ENCODE measurements around the gene TPO. TPM values are rescaled to one million over a fixed set of nuclear protein-coding genes. Genes with fewer than 3 reads are reported as not detected.

The TPO gene
- total and polyA plus RNA-seq, 4 donors, result not detected

- Histone ChIP-seq H3K4me3 (ENCODE audit: low read depth in 1 of 3, low read length in 3 of 3) (no peak overlapping the region), H3K27ac (ENCODE audit: low read depth in 1 of 2, low read length in 2 of 2) (no peak overlapping the region), H3K9me3 (ENCODE audit: control insufficient read depth in 4 of 4, low read length in 3 of 4) (no peaks in the 10 kb centered on the region), H3K9ac (ENCODE audit: low read depth in 1 of 2, low read length in 2 of 2) (no peak overlapping the region), H3K4me1 (ENCODE audit: control insufficient read depth in 4 of 4, insufficient read depth in 4 of 4, low read length in 3 of 4) (no peaks in the 10 kb centered on the region), H3K36me3 (ENCODE audit: control insufficient read depth in 4 of 4, insufficient read depth in 3 of 4, low read depth in 1 of 4, low read length in 3 of 4) (no peaks in the 10 kb centered on the region), H3K27me3 (ENCODE audit: control insufficient read depth in 4 of 4, insufficient read depth in 4 of 4, low read length in 3 of 4) (peaks cover 0 to 3% (median 0%) of the 10 kb centered on the region in 4 donors)
- TF ChIP-seq, protein P1, sequence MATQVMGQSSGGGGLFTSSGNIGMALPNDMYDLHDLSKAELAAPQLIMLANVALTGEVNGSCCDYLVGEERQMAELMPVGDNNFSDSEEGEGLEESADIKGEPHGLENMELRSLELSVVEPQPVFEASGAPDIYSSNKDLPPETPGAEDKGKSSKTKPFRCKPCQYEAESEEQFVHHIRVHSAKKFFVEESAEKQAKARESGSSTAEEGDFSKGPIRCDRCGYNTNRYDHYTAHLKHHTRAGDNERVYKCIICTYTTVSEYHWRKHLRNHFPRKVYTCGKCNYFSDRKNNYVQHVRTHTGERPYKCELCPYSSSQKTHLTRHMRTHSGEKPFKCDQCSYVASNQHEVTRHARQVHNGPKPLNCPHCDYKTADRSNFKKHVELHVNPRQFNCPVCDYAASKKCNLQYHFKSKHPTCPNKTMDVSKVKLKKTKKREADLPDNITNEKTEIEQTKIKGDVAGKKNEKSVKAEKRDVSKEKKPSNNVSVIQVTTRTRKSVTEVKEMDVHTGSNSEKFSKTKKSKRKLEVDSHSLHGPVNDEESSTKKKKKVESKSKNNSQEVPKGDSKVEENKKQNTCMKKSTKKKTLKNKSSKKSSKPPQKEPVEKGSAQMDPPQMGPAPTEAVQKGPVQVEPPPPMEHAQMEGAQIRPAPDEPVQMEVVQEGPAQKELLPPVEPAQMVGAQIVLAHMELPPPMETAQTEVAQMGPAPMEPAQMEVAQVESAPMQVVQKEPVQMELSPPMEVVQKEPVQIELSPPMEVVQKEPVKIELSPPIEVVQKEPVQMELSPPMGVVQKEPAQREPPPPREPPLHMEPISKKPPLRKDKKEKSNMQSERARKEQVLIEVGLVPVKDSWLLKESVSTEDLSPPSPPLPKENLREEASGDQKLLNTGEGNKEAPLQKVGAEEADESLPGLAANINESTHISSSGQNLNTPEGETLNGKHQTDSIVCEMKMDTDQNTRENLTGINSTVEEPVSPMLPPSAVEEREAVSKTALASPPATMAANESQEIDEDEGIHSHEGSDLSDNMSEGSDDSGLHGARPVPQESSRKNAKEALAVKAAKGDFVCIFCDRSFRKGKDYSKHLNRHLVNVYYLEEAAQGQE (IDR thresholded peaks at IDR 0.05), result no peak
- TF ChIP-seq RXRA (IDR thresholded peaks at IDR 0.05) (no peak), GABPA (IDR thresholded peaks at IDR 0.05 in 1 of 2, conservative IDR thresholded peaks at IDR 0.05 in 1 of 2) (no peak), YY1 (IDR thresholded peaks at IDR 0.05) (no peak), ZBTB33 (IDR thresholded peaks at IDR 0.05) (no peak), EGR1 (IDR thresholded peaks at IDR 0.05; ENCODE audit: low read depth in 2 of 2) (no peak), SP1 (IDR thresholded peaks at IDR 0.05) (no peak), MAX (IDR thresholded peaks at IDR 0.05) (no peak), FOXA1 (IDR thresholded peaks at IDR 0.05) (no peak), HNF4G (IDR thresholded peaks at IDR 0.05) (no peak), FOXA2 (IDR thresholded peaks at IDR 0.05) (no peak), RAD21 (IDR thresholded peaks at IDR 0.05) (no peak), NR2F2 (IDR thresholded peaks at IDR 0.05) (no peak), HNF4A (conservative IDR thresholded peaks at IDR 0.05) (no peak), TAF1 (conservative IDR thresholded peaks at IDR 0.05) (no peak), JUND (IDR thresholded peaks at IDR 0.05) (no peak)
- TF ChIP-seq, protein P2, sequence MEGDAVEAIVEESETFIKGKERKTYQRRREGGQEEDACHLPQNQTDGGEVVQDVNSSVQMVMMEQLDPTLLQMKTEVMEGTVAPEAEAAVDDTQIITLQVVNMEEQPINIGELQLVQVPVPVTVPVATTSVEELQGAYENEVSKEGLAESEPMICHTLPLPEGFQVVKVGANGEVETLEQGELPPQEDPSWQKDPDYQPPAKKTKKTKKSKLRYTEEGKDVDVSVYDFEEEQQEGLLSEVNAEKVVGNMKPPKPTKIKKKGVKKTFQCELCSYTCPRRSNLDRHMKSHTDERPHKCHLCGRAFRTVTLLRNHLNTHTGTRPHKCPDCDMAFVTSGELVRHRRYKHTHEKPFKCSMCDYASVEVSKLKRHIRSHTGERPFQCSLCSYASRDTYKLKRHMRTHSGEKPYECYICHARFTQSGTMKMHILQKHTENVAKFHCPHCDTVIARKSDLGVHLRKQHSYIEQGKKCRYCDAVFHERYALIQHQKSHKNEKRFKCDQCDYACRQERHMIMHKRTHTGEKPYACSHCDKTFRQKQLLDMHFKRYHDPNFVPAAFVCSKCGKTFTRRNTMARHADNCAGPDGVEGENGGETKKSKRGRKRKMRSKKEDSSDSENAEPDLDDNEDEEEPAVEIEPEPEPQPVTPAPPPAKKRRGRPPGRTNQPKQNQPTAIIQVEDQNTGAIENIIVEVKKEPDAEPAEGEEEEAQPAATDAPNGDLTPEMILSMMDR (IDR thresholded peaks at IDR 0.05; ENCODE audit: low read depth, low read length, missing input control), result no peak
- TF ChIP-seq, protein P3, sequence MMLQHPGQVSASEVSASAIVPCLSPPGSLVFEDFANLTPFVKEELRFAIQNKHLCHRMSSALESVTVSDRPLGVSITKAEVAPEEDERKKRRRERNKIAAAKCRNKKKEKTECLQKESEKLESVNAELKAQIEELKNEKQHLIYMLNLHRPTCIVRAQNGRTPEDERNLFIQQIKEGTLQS (IDR thresholded peaks at IDR 0.05), result no peak
- no peak for DNase-seq (ENCODE audit: low spot score)
- WGBS, result 80% methylated on average over 12 of the region's 12 CpGs
Measured at GRCh38 chr2:1453561-1453960, 40.3 kb downstream of the TPO start.

All from liver (tissue), 9 donors.